GM06990 (cell line): ENCODE data around the gene ADGRB2.

ENCODE experiments used
- DNase-seq: peaks from one replicate; pipeline ENCODE4 v3.0.0-alpha.2; 2011; ENCODE audit not compliant: insufficient read length; ENCODE audit errors: extremely low read depth
- H3K27me3 ChIP-seq: replicated peaks from 2 replicates; pipeline ENCODE4 v1.6.0; 2011; ENCODE audit warnings: low read length; ENCODE audit not compliant: control insufficient read depth, insufficient read depth
- H3K36me3 ChIP-seq: 2 replicates; pipeline ENCODE4 v1.5.1; 2011; ENCODE audit warnings: low read length; ENCODE audit not compliant: control insufficient read depth, insufficient read depth
- H3K4me3 ChIP-seq: replicated peaks from 2 replicates; pipeline ENCODE4 v1.5.1; 2011; ENCODE audit warnings: low read depth, mild to moderate bottlenecking, control low read depth, low read length
- TF ChIP-seq, protein P1 (sequence below): IDR thresholded peaks from 2 replicates; pipeline ENCODE4 v1.5.1; 2011; ENCODE audit warnings: low read length, control low read depth, mild to moderate bottlenecking, inconsistent platforms; ENCODE audit not compliant: insufficient read depth, poor library complexity, severe bottlenecking

The ADGRB2 gene

DNA sequence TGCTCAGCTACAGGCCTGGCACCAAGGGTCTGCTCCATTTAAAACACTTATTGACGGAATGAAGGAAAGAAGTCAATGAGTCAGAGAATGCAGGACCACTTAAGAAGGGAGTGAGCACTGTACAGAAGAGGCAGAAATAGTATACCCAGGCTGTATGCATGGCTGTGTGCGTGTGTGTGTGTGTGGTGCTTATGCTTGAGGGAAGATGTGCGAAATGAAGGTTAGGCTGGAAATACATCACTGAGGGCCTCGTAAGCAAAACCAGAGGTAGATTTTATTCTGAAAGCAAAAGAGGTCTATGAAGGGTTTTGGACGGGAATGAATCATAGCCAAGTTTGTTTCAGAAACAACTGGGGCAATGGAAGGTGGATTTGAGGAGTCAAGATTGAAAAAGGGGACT, 9.7 kb upstream of the ADGRB2 start:
- Histone ChIP-seq H3K36me3 (no peaks in the 10 kb centered on the region), H3K27me3 (no peaks in the 10 kb centered on the region; the same call in none of the 2 replicates), H3K4me3 (no peak overlapping the region)
- TF ChIP-seq, protein P1, sequence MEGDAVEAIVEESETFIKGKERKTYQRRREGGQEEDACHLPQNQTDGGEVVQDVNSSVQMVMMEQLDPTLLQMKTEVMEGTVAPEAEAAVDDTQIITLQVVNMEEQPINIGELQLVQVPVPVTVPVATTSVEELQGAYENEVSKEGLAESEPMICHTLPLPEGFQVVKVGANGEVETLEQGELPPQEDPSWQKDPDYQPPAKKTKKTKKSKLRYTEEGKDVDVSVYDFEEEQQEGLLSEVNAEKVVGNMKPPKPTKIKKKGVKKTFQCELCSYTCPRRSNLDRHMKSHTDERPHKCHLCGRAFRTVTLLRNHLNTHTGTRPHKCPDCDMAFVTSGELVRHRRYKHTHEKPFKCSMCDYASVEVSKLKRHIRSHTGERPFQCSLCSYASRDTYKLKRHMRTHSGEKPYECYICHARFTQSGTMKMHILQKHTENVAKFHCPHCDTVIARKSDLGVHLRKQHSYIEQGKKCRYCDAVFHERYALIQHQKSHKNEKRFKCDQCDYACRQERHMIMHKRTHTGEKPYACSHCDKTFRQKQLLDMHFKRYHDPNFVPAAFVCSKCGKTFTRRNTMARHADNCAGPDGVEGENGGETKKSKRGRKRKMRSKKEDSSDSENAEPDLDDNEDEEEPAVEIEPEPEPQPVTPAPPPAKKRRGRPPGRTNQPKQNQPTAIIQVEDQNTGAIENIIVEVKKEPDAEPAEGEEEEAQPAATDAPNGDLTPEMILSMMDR, result no peak
- DNase-seq, result no peak

DNA sequence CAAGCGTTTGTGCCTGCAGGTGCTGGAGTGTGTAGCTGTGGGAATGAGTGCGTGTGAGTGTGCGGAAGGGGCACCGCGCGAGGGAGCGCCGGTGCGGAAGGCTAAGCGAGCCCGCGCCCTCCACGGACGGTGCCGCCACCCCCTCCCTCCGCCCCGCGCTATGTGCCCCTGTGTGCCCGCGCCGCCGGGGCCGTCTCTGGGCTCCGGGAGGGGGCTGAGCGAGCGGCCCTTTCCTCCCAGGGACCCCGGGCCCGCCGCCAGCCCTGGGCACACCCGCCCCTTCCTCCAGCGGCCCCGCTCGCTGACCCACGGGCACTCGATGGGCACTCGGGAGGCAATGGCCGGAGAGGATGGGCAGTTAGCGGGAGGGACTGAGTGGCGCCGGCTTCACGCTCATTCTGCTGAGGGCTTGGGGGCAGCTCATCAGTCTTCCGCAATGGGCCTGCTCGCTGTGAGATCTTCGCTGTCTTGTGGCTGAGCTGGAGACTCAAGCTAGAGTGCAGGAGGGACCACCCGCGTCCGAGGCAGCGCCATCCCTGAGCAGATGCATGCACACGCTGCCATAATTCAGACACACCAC, 8.6 kb upstream of the ADGRB2 start:
- H3K36me3 ChIP-seq, result no peaks in the 10 kb centered on the region
- H3K27me3 ChIP-seq, result no peaks in the 10 kb centered on the region; the same call in none of the 2 replicates
- DNase-seq, result no peak
- TF ChIP-seq, protein P1, result no peak
- no peak overlapping the region for H3K4me3 ChIP-seq

DNA sequence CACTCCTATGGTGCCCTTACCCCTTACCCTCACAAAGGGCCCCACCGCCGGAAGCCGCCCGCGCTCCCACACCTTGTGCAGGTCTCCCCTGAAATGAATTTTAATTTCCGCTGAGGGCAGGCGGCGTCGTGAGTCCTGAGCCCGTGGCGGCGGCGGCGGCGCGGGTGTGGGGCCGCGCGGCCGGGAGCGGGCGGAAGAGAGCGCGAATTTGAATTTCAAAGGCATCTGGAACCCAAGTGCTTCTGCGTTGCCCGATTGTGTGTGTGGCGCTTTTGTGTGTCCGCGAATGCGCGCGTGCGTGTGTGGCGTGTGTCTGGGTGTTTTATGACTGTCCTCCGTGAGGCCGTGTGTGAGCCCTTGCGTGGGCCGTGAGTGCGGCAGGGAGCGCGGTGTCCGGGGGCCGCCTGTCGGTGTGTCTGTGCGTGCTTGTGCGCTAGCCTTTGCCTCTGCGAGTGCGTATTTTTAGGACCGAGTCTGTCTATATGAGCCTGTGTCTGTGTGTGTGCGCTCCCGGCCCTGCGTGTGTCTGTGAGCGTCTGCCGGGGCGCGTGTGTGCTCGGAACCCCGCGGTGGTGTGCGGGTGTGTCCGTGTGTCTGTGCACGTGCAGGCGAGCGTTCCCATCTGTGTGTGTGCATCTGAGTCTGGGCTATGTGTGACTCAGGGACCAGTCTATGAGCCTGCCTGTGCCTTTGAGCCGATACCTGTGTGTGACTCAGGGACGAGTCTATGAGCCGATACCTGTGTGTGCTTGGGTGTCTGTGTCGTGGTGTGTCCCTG, 7.9 kb upstream of the ADGRB2 start:
- Histone ChIP-seq H3K36me3 (no peaks in the 10 kb centered on the region), H3K4me3 (no peak overlapping the region), H3K27me3 (no peaks in the 10 kb centered on the region; the same call in none of the 2 replicates)
- DNase-seq, result no peak
- TF ChIP-seq, protein P1, result peak; percentile 15

DNA sequence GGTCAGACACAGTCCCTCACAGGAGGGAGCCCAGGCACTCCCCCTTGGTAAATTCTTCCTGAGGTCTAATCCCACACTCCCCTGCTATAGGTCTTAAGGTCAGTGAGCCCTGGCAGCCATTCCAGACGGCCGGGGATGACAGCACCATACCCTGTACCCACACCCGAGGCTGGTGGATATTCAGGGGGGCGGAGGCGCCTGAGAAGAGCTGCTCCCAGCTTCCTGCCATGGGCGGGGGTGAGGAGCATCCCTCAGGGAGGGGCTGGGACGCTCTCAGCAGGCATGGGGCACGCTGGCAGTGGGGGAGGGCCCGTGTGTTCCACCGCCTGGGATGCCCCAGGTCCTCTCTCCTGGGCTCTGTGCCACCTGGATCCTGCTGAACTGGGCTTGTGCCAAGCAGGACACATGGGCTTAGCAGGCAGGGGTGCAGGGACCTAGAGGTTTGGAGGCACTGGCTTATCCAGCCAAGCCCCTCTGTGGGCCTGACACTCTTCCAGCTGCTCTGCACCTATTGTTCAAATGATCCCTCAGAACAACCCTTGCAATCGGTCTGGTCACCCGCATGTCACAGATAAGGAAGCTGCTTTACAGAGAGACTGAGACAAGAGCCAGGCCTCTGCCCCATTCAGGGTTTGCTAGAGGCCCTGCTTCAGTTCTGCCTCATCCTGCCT, 5.7 kb upstream of the ADGRB2 start:
- no peak for DNase-seq
- H3K36me3 ChIP-seq, result no peaks in the 10 kb centered on the region
- no peaks in the 10 kb centered on the region; the same call in none of the 2 replicates for H3K27me3 ChIP-seq
- H3K4me3 ChIP-seq, result no peak overlapping the region
- TF ChIP-seq, protein P1, result no peak

DNA sequence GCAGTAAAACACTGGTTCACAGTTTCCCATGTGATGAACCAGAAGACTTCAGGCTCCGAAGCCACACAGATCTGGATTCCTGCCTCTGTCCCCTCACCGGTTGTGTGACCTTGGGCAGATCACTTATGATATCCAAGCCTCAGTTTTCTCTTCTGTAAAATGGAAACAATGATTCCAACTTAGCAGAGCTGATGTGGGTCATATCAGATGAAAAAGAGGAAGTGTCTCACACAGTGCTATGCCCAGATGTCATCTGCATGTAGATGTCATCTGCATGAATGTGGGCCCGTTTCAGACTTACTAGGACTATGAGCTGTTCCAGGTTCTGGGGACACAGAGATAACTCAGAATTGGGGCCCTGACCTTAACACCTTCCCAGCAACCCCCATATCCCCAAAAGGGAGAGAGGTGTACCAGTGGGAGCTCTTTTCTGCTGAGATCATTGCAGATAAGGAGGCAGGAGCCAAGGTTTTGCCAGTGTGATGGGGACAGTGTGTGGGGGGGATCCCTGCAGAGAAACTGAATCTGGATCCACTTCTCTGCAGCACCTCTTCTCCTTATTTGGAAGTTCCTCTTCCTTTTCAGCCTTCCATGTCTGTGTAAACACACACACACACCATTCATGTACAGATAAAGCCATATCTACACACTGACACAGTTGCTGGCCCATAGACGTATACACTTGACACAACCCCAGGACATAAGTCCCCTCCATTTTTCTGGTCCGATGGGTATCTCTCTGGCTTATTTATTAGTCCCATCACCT, 5.0 kb upstream of the ADGRB2 start:
- TF ChIP-seq, protein P1, result no peak
- H3K4me3 ChIP-seq, result no peak overlapping the region
- H3K27me3 ChIP-seq, result peaks cover 3% of the 10 kb centered on the region
- DNase-seq, result no peak
- no peaks in the 10 kb centered on the region for H3K36me3 ChIP-seq
